Stimulated activated CD4-positive, alpha-beta T cell treated with anti-CD3 and anti-CD28 coated beads, Interleukin-15, amount 100 ng/mL, for 1 hour (primary cell): ENCODE data around the gene OBSCN.

Experiments
- DNase-seq, 2 donors: peaks; one replicate each; pipeline ENCODE4 v3.0.0-alpha.2; 2020; ENCODE audit warnings: low read depth in 1 of 2, low spot score in 1 of 2

Gene OBSCN

GRCh38 chr1:228408869-228409805 lies 201.3 kb downstream of the OBSCN start:
- no peak for DNase-seq

- no peak for DNase-seq
Observed at GRCh38 chr1:228410015-228410414, 202.2 kb downstream of the OBSCN start.

GRCh38 chr1:228410671-228411070 lies 202.8 kb downstream of the OBSCN start:
- DNase-seq, result no peak

GRCh38 chr1:228411121-228411520 lies 203.3 kb downstream of the OBSCN start:
- DNase-seq, result no peak

- no peak for DNase-seq
Observed at GRCh38 chr1:228411548-228412430, 203.9 kb downstream of the OBSCN start.

- no peak for DNase-seq
Observed at GRCh38 chr1:228413241-228414010, 205.6 kb downstream of the OBSCN start.

GRCh38 chr1:228414511-228415211 lies 206.8 kb downstream of the OBSCN start:
- DNase-seq, result no peak

- DNase-seq, result no peak
Observed at GRCh38 chr1:228415221-228415620, 207.4 kb downstream of the OBSCN start.

GRCh38 chr1:228415853-228416216 lies 208.0 kb downstream of the OBSCN start:
- DNase-seq, result no peak

GRCh38 chr1:228416217-228416933 lies 208.5 kb downstream of the OBSCN start, which contains the start of gene TRIM17:
TRIM17 (minus strand) TSS chr1:228416861; CDS start chr1:228415072, 1,789 bp downstream.
- no peak for DNase-seq

- no peak for DNase-seq
Observed at GRCh38 chr1:228417061-228417460, 209.2 kb downstream of the OBSCN start.

- no peak for DNase-seq
Observed at GRCh38 chr1:228417483-228418203, 209.8 kb downstream of the OBSCN start.

GRCh38 chr1:228420968-228421826 lies 213.4 kb downstream of the OBSCN start:
- no peak for DNase-seq

GRCh38 chr1:228423404-228424053 lies 215.7 kb downstream of the OBSCN start:
- DNase-seq, result no peak

GRCh38 chr1:228424685-228425660 lies 217.1 kb downstream of the OBSCN start:
- DNase-seq, result no peak

GRCh38 chr1:228426518-228427175 lies 218.8 kb downstream of the OBSCN start:
- no peak for DNase-seq
